NCI-H1417 (cell line): Measurements from ENCODE around the gene DROSHA.

Experiments used
- DNase-seq, 3 experiments: peaks; one replicate each; lab custom pipeline; 2025; lab: John Stamatoyannopoulos, UW

Gene DROSHA

DNA sequence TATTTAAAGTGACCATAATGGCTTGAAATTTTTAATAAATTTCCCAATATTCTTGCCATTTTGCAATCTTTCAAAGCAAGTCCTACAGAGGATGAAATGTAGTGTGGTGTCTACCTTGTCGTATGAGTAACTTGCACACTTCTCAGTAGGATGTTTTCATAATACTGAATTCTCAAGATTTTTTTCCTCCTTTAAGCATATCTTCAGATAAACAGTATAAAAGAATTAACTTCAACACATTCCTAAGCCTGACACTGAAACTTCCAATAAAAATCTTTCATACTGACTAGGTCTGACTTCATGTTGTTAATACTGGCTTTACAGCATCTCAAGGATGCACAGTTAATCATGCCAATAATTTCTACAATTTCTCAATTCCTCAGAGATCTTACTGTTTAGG lies 62.0 kb downstream of the DROSHA start:
- no peak for DNase-seq

DNA sequence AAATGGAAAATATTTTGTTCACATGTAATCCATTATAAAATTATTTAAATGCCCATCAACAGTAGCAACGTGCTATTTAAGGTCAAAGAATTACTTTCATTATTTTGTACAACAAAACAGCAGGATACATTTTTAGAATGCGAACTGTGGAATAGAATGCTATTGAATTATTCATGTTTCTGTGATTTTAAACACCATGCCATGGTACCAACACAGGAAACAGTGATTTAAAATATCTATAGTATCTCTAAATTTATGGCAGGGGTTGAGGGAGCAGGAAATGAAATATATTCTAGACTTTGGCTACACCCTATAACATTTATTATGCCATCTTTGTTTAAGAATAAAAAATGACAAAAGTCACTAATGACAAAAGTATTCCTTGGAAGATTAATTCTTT lies 62.4 kb downstream of the DROSHA start:
- DNase-seq: no peak

DNA sequence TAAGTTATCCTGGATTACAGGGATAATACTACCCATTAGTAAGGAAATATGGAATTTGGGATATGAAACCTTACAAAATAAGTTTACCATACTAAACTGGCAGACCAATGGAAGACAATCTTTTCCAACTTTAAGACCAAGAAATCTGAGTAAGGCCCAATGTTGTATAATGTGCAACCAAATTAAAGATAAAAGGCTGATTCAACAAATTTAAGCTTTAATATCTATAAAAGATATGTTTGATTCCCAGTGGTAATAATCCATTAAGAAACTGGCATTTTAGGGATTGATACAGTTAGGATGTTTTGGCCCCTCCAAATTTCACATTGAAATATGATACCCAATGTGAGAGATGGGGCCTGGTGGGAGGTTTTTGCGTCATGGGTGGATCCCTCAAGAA lies 66.6 kb downstream of the DROSHA start:
- DNase-seq: no peak

DNA sequence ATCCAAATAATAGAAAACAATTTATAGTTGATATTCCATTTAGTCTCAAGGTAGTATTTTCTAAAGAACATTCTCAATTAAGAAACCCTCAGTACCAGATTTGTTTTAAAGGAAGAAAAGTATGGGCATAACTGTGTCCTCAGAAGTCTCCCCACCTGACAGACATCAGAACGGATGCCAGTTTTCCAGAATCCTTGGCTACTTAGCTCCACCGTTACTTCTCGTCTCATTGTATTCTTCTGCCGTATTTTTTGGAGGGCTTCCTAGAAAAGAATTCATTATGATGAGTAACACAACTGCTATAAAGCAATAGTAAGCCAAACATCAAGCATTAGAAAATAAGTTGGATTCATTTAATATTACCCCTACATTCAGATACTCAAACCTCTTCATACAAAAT lies 67.8 kb downstream of the DROSHA start:
- DNase-seq: no peak

DNA sequence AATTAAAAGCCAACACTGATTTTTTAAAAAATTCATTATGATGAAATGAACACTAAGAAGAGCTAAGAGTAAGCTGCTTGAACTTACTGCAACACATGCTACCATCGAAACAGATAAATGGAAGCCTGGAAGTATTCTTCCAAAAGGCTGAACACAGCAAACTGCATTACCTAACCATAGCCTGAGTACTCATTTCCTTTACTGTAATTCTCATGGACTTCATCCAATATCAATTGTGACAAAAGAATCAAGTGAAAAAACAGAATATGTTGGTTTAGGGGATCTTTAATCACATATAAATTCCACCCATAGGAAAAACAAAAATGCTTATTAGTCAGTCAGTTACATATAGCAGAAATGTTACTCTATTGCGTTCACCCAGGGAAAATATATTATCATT lies 68.5 kb downstream of the DROSHA start:
- no peak for DNase-seq

DNA sequence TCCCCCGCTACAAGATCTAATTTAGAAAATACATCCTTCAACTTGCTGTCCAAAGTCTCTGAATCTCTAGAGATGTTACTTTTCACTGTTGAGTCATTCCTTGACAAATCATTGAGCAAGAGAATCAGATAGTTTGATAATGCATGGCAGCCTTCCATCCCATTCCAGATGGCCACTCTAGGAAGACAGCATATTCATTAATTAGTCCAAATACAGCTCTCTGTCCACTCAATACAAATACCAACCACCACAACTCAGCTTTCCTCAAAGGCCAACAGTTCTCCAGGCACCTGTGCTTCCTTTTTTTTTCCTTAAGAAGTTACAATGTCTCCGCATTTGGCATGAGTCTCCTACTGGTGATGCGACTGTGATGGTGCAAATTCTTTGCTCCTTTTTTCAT lies 72.3 kb downstream of the DROSHA start:
- DNase-seq: no peak

DNA sequence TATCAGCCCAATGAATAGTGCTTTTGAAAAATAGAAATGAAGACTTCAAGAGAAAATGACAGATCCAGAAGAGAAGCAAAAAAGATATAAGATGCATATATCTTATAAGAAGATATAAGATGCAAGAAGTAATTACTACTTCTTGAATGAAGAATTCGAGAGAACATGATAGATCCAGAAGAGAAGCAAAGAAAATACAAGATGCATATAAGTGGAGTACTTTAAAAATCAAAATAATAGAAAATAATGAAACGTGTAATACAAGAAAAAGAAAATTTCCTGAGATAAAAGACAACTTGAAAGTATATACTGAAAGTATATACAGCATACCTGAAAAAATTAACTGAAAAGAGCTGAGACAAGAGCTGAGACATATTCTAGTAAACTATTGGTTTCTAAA lies 76.7 kb downstream of the DROSHA start:
- no peak for DNase-seq

DNA sequence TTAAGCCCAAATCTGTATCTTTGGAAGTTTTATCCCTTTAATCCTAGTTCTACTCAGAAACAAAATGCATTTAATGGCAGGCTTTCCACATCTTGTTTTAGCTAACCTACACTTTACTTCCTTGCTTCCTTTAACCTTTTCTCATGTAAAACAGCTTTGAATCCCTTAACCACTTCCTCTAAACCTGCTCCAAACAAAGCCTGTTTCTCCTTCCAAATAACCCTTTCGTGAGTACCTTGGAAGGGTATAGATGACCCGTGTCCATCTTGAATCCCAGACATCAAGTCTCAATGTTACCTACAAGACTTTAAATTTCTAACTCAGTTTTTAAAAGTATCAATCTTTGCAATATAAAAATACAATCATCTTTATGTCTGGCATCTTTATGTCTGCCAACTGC lies 78.4 kb downstream of the DROSHA start:
- DNase-seq: no peak

DNA sequence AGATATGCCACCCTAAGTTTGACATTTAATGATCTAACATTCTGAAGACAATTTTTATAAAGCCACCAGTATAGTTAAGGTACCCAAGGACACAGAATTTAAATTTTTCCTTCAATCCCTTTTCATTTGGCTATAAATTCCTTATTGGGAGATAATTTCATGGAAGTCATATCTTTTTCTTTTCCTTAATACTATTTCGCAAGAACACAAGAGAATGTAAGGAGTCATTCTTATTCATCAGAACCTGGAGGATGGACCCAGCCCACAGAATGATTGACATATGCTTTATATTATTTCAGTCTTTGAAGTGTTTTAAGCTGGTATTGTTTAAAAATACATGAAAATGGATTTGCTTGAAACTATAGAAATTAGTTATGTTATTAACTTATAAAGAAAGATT lies 79.6 kb downstream of the DROSHA start:
- DNase-seq: no peak

DNA sequence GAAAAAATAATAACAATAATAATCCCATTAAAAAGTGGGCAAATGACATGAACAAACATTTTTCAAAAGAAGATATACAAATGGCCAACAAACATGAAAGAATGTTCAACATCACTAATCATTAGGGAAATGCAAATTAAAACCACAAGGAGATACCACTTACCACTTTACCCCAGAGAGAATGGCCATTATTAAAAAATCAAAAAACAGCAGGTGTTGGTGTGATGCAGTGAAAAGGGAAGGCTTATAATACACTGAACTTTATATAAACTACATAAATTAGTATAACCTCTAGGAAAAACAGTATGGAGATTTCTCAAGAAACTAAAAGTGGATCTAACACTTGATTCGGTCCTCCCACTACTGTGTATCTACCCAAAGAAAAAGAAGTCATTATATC lies 81.9 kb downstream of the DROSHA start:
- no peak for DNase-seq

DNA sequence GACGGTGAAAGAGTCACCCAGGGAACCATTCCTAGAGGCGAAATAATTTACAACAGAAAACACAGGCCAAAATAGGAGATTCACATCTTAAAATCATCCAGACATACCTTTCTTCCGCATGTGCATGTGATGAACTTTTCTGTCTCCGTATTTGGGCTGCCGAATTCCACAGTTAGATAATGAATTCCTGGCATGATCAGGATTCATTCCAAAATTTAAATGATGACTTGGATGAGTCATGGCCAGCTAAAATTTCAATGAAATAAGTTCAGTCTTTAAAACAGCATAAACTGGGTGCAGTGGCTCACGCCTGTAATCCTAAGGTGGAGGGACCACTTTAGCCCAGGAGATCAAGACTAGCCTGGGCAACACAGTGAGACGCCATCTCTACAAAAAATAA lies 82.7 kb downstream of the DROSHA start:
- DNase-seq: no peak

DNA sequence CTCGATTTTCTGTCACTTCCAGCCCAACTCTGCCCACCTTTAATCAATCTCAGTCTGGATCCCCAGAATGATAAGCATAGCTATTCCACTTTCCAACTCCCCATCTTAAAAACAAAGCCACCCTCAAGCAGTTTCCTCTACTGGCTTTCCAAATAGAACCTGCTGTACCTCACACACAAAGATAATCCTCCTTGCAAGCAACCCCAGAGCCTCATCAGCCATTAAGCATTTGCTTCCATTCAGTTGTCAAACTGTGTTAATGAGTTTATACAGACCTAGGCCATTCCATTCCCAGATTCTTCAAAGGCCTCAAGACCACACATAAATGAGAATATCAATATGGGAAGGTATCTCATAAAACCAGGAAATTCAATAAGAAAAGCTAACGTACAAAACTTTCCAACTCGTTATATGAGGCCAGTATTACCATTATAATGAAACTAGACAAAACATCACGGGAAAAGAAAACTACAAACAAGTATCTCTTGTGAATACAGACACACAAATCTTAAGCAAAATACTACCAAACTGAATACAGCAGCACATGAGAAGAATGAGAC lies 86.8 kb downstream of the DROSHA start:
- DNase-seq: no peak

DNA sequence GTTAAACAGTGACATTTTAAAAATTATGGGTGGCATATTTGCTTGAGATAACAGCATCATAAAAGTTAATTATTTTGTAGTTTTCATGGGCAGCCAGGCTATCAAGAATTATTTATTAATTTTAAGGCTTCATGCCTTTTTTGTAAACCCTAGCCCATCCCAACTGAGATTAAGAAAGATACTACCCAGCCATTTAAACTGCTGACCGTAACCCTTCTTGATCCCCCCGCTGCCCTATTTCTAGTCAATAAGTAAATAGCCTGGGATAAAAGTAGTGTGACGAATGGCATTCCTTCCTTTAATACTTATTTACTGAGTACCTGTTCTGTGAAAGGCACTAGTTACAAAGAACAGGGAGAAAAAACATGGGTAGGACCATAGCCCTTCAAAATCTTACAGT lies 88.3 kb downstream of the DROSHA start:
- no peak for DNase-seq

DNA sequence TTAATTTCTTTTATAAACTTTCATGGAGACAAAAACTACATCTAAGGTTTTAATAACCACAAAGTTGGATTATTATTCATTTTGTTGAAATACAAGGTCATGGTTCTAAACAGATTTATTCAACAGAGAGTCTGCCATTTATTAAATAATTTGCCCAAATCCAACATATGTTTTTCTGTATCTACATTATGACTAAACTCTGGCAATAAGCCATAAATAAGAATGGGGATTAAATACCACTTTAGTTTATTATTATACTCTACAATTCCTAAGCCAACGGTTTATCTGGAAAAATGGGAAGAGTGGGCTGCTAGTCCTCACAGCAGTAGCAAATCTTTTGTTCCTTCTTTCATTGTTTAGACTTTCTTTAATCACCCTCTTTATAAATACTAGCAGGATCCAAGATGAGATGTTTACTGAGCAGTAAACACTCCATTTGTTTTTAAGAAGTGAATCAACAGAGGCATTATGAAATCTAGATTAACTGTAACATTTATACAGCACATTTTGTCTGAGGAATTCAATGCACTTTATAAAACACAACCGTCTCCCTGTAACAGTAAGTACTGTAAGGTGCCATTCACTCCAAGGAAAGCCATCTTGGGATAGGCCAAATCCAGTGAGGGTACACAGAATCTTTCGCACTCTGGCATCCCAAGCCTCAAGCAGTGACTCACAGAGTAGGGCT lies 89.7 kb downstream of the DROSHA start:
- DNase-seq: no peak

DNA sequence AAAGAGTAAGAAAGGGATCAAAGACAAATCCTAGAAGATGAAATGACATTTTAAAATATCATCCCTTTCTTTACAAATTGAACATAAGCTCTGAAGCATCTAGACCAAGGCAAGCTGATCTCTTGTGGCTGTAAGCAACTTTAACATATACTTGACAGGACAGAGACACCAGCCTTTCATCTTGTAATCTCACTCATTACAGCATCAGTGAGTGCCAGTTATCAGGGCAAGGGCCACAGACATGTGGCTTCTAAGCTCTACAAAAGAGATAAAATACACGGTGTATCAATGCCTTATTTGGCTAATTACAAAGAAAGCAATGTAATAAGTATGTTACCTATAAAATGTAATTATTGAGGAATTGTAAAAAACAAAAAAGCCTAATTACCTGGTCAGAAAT lies 95.0 kb downstream of the DROSHA start:
- no peak for DNase-seq

DNA sequence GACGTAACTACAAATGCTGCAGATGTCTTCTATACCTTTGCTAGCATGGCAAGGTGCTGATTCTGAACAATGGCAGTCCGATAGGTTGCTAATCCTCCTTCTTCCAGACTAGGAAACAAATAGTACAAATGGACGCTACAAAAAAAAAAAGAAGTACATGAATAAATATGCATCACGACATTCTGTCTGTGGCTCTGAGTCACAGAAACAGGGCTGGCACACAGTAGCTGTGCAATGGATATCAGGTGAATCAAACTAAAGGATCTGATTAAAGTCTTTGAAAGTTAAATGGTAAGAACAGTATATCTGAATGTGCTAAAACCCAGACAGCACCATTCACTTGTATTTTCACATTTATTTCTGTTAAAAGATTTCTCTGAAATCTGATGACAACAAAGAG lies 96.2 kb downstream of the DROSHA start:
- no peak for DNase-seq

DNA sequence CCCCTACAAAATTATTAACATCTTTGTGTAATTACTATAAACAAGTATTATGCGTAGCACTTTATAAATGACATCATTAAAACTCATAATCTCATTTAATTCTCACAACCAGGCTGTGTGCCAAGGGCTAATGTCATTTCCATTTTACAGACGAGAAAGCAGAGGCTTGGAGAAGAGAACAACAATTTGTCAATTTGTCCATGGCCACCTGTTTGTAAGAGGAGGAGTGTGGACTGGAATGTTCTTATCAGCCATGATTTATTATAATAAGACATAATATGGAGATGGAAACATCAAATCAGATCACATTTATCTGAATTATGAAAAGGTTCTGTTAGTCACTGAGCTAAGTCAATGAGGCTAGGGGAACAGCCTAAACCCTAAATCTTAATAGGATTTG lies 97.0 kb downstream of the DROSHA start:
- DNase-seq: no peak

DNA sequence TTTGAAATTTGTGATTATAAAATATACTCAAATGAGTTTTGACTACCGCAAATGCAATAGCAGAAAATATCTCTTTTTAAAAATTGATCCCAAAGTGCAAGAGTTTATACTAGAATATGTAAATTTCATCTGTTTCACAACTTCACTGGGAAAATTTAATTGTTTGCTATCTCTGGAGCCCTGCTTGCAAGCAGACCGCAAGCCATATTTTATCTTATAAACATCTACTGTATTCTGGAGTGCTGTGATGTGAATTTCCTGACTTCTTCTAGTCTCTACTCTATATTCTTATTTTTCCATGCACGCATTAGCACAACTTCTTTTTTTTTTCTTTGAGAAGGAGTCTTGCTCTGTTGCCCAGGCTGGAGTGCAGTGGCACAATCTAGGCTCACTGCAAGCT lies 98.7 kb downstream of the DROSHA start:
- no peak for DNase-seq

DNA sequence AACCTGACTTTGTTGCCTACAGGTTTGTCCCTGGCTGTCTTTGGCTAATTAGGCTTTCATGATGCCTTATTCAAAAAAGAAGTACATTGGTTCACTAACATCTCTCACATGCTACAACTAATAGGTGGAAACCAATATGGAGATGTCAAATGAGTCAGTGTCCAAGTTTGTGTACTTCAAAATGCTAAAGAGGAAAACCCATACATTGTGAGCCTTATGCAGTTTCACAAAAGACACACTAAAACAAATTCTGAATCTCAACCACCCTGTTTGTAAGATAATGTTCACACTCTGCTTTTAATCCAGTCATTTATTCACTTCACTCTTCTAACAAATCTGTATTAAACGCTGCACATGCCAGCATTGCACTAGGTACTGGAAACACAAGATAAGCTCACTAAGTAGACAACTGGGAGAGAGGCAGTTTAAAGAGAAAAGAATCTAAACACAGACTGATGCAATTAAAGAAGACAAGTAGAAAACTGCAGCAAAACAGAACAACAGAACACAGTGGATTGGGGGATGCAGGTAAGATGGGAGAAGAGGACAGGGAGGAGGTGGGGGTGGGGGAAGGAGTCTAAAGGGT lies 104.1 kb downstream of the DROSHA start:
- DNase-seq: no peak

DNA sequence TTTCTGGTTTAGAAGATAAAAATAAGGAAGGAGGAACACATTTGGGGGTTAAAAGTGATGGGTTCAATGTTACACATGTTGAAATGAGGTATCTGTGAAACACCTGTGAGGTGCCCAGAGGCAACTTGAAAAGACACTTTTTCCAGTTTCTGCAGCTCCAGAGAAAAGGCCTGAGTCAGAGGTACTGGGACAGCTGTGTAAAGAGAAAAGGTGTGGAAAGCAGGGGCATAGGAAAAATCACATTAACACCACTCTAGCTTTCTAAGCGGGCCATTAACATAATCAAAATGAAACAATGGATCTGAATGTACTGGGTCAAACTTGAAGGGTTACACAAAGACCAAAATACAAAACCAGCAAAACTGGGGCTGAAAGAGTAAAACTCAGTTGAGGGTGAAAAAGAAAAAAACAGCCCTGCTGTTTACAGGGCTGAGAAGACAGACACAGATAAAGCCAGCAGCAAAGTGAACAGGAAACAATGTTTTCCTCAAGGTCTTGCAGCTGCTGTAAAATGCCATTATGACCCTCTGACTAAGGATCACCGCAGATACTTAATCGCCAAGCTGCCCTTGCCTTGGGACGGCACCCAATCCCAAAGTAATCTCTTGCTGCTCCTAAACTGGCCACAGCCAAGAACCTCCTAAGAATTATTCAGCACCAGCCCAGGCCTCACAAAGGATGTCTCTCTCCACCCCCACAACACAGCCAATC lies 104.7 kb downstream of the DROSHA start:
- no peak for DNase-seq

DNA sequence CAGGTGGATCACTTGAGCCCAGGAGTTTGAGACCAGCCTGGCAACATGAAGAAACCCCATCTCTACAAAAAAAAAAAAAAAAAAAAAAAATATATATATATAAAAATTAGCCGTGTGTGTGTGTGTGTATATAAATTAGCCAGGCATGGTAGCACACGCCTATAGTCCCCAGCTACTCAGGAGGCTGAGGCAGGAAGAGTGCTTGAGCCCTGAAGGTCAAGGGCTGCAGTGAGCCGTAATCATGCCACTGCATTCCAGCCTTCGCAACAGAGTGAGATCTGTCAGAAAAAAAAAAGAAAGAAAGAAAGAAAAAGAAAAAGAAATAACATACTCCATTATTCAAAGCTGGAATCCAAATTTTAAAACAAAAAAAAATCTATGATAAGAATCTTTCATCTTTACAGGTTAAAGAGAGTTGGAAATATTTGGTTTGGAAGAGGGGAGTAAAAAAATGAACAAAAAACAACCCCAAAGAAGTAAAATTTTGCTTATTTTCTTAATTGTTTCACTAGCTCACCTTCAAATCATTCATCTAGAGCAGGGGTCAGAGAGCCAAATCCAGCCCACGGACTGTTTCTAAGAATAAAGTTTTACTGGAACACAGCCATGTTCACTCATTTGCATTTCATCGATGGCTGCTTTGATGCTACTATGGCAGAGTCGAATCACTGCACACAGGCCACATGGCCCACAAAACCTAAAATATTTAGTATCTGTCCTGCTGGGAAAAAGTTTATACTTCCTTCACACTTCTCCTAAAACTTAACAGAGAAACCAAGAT lies 109.9 kb downstream of the DROSHA start:
- no peak for DNase-seq

DNA sequence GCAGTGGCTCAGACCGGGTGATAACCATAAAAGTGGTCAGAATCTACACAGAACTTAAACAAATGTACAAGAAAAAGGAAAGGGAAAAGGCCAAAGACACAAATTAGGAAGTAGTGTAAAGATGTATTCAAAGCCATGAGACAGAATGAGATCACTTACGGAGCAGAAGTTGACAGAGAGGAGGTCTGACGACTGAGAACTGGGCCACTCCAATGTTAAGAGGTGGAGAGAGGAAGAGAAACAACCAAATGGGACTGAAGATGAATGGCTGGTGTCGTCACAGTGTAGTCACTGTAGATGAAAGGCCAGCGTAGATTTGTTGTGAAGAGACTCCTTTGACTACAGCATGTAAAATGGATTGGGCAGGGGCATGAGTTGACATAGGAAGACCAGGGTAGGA lies 114.4 kb downstream of the DROSHA start:
- no peak for DNase-seq

DNA sequence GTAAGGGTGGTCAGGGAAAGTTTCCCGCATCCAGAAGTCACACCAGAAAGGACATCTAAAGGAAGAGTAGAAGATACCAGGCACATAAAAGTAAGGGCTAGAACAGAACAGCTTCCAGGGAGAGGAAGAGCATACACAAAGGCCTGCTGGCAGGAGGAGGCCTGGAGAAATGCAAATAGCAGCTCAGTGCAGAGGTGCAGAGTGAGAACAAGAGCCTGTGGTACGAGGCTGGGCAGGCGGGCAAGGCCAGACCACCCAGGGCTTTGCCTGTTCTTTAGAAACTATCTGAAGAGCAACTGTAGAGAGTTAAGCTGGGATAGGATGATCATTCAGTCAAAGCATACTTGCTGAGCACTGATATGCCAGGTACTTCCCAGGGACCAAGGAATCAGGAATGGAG lies 115.3 kb downstream of the DROSHA start:
- DNase-seq: no peak
